GM12801 (cell line): ENCODE measurements around the gene PFKFB4.

Experiments used
- TF ChIP-seq, protein P1 (sequence below): IDR thresholded peaks from one replicate; pipeline ENCODE4 v1.5.1; 2011; ENCODE audit warnings: control low read depth; ENCODE audit not compliant: insufficient read length; ENCODE audit errors: extremely low read depth

The PFKFB4 gene

DNA sequence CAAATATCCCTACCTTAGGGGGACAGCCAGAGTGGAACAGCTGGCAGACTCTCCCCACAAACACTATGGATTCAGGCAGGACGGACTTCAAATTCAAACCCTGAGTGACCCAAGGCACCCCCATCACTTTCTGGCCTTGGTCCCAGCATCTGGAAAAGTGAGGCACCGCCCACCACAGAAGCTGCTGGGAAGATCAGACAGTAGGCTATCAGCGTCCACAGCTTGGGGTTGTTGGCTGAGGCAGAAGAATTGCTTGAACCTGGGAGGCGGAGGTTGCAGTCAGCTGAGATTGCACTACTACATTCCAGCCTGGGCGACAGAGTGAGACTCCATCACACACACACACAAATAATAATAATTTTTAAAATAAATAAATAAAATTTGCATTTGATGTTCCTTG is 8.5 kb downstream of the PFKFB4 start:
- TF ChIP-seq, protein P1, sequence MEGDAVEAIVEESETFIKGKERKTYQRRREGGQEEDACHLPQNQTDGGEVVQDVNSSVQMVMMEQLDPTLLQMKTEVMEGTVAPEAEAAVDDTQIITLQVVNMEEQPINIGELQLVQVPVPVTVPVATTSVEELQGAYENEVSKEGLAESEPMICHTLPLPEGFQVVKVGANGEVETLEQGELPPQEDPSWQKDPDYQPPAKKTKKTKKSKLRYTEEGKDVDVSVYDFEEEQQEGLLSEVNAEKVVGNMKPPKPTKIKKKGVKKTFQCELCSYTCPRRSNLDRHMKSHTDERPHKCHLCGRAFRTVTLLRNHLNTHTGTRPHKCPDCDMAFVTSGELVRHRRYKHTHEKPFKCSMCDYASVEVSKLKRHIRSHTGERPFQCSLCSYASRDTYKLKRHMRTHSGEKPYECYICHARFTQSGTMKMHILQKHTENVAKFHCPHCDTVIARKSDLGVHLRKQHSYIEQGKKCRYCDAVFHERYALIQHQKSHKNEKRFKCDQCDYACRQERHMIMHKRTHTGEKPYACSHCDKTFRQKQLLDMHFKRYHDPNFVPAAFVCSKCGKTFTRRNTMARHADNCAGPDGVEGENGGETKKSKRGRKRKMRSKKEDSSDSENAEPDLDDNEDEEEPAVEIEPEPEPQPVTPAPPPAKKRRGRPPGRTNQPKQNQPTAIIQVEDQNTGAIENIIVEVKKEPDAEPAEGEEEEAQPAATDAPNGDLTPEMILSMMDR: no peak

- TF ChIP-seq, protein P1: no peak
Measured at GRCh38 chr3:48546203-48546829, 10.3 kb downstream of the PFKFB4 start.

- TF ChIP-seq, protein P1: no peak
Measured at GRCh38 chr3:48544141-48544540, 12.5 kb downstream of the PFKFB4 start.

GRCh38 chr3:48543271-48543866 is 13.2 kb downstream of the PFKFB4 start:
- TF ChIP-seq, protein P1: no peak

GRCh38 chr3:48538451-48538850 is 18.2 kb downstream of the PFKFB4 start:
- TF ChIP-seq, protein P1: no peak

GRCh38 chr3:48536785-48537184 is 19.8 kb downstream of the PFKFB4 start:
- TF ChIP-seq, protein P1: no peak

DNA sequence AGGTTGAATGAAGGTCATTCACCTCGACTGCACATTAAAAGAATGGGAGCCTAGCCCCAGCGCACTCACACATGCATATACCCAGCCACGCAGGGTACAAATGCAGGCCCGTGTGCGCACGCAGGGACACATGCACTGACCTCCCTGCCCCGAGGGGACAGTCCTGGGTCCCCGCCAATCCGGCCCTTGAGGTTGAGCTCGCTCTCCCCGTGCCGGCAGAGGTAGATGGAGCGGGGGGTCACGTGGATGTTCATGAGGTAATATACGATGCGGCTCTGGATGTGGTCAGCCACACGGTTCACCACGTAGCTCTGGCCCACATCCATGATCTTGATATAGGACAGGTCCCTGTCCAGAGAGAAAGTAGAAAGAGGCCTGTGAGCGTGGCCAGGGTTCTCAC is 20.5 kb downstream of the PFKFB4 start:
- TF ChIP-seq, protein P1: no peak

- TF ChIP-seq, protein P1: no peak
Measured at GRCh38 chr3:48535578-48535977, 21.0 kb downstream of the PFKFB4 start.
